ENCODE data around the gene IKZF2.

GRCh38 chr2:213069531-213069930, 81.9 kb downstream of the IKZF2 start:
- TF ChIP-seq CTCF (IDR thresholded peaks at IDR 0.05) (no peak), POLR2A (IDR thresholded peaks at IDR 0.05) (no peak), EP300 (IDR thresholded peaks at IDR 0.05) (no peak)

Measured in ovary (tissue), 3 donors.